Frontal cortex (tissue), 4 donors: ENCODE results near the gene TSSK6. TPM values are rescaled to one million over a fixed set of nuclear protein-coding genes. Genes with fewer than 3 reads are reported as not detected.

Experiments
- DNase-seq, 2 donors: peaks; one replicate each; pipeline ENCODE4 v3.0.0; 2012; ENCODE audit warnings: low spot score in 2 of 2
- FAIRE-seq: peaks from 2 replicates; lab custom pipeline; 2012; peaks lifted over from hg19 to GRCh38; lab: Jason Lieb, UNC
- total RNA-seq: library from RNA; depleted of rRNA; stranded (reverse); fragments of >200 nt; gene quantifications from one replicate; pipeline ENCODE4 v1.2.3, GENCODE V29; 2014
- donor health status: control.
- donor health status: control.
- donor health status: control.

The TSSK6 gene
- total RNA-seq, 1 donor from 2014 or later: 2.4 TPM

DNA sequence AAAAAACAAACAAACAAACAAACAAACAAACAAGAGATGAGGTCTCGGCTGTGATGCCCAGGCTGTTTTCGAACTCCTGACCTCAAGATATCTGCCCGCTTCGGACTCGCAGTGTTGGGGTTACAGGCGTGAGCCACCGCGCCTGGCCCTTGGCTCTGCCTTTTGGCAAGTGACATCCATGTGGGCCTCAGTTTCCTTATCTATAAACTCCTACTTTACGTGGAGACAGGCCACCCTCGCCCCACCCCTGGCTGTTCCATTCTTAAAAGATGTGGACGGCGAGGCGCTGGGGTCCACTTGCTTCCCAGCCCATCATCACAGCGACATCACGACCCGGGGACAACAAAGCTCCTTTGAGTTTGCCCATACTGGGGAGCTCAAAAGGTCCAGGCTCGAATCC lies 1.7 kb downstream of the TSSK6 start:
- FAIRE-seq: no peak

DNA sequence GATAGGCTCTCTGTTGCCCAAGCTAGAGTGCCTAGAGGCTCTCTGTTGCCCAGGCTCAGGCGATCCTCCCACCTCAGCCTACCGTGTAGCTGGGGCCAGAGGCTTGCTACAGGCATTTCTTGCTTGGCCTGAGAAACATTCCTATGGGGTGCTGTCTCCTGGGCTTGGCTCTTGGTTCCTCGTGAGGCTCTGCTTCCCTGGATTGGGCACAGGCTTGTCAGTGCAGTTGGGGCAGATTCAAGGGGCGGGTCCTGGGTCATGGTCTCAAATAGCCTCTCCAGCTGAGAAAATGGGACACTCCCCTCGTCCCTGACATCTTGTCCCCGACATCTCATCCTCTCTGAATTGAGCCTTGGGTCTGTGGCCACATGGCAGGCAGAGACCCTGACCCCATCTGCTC lies 4.9 kb downstream of the TSSK6 start:
- DNase-seq (no peak), FAIRE-seq (no peak)

More for the DNA sequence above, 1.7 kb downstream of the TSSK6 start:
- DNase-seq: no peak

DNA sequence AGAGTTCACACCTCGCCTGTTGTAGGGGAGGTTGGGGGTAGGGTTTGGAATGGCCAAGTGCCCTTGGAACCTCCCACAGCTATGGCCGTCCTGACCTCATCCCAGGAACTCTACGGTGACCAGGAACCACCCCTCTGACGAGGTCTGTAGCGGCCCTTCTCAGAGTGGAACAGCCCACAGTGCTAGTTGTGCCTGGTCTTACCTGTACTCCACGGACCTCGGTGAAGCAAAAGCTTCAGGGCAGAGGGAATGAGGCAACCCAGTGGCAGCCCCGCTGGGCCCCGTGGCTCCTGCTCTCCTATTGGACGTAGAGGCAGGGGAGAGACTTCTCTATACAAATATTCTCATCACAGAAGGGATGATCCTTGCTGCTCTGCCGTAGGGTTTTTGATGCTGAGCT lies 7.1 kb downstream of the TSSK6 start:
- DNase-seq (no peak), FAIRE-seq (no peak)

DNA sequence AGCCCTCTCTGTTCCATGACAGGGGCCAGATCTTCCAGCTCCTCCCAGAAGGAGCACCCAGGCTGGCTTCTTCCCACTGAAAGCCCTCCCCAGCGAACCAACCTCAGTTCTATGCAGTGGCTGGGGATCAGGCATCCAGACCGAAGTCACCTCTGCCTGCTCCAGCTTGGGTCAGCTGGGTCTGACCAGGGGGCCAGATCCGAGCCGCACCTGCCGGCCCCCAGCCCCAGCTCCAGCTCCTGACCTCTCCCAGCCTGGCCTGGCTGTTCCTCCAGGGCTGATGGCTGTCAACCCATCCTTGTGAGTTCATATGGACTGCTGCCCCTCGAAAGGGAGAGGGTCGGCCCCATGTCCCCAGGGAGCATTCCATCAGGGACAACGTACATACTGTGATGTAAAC lies 8.0 kb downstream of the TSSK6 start:
- FAIRE-seq (no peak), DNase-seq (no peak)

DNA sequence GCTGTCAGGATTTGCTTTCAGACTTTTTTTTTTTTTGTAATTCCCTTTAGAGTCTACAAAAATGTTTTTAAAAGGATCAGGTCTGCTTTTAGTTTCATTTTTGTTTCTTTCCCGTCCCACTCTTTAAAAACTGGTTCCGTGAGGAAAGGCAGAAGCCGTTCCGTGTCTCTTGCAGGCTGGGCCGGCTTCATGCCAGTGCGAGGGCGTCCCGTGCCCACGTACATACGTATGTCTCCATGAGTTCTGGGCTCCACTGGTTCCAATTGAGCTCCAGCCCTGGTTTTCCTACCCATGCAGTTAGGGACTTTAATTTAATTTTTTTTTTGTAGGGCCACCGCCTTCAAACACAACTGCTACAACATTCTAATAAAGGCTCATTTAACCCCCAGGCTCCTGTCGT lies 8.8 kb downstream of the TSSK6 start:
- DNase-seq: no peak
- no peak for FAIRE-seq

DNA sequence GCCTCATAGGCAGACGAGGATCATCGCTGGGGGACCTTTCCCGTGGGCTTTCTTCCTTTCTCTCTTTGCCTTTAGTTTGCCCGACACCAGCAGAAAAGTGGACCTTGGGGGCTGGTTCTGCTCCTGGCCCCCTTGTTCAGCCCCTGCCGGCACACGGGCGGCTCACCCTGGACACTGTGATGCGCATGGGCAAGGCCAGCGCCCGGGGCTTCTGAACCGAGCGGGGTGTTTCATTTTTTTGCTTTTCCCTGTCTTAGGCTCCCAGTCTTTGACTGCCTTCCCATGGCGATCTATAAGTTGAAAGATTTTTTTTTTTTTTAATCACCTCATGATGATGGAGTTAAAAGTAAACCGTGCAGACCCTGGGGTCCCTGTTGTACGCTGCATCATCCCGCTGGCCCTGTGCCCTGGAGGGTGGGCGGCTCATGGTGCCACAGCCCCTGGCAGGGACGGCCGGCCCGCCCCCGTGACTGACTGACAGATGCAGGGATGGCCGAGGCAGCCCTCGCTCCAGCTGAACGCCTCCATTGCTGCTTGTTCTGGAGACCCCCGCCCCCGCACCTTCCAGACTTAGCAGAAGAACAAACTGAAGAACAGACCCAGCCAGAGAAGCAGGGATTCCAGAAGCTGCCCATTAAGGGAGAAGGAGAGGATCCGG lies 9.6 kb downstream of the TSSK6 start:
- no peak for FAIRE-seq
- no peak for DNase-seq

DNA sequence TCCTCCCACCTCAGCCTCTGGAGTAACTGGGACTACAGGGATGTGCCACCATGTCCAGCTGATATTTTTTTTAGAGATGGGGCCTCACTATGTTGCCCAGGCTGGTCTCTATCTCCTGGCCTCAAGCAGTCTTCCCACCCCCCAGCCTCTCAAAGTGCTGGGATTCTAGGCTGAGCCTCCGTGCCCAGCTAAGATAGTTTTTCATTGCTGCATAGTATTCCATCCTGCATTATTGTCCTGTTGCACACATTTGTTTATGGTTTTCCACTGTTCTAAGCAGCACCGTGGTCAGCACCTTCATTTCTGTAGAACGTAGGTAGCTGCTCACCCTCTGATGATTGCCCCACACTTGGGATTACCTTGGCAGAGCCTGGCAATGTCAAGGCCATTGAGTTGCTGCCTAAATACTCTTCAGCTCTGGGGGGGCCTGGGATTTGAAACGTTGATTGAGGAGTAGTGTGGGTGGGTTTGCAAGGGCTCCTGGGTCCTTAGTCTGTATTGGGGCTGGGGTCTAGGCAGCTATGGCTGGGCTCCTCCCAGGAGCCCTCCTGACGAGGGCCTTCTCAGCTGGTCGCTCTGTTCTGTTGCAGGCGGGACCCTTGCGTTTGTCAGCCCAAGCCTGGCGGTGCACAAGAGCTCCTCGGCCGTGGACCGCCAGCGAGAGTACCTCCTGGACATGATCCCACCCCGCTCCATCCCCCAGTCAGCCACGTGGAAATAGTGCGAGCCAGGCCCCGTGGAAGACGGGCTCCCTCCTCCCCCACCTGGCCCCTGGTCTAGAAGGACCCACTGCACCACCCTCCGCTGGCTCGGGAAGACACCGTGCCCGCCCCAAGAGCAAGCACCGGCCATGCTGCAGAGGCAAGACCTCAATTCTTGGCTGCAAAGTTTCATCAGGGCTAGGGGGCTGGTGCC lies 10.3 kb downstream of the TSSK6 start:
- FAIRE-seq (no peak), DNase-seq (no peak)

DNA sequence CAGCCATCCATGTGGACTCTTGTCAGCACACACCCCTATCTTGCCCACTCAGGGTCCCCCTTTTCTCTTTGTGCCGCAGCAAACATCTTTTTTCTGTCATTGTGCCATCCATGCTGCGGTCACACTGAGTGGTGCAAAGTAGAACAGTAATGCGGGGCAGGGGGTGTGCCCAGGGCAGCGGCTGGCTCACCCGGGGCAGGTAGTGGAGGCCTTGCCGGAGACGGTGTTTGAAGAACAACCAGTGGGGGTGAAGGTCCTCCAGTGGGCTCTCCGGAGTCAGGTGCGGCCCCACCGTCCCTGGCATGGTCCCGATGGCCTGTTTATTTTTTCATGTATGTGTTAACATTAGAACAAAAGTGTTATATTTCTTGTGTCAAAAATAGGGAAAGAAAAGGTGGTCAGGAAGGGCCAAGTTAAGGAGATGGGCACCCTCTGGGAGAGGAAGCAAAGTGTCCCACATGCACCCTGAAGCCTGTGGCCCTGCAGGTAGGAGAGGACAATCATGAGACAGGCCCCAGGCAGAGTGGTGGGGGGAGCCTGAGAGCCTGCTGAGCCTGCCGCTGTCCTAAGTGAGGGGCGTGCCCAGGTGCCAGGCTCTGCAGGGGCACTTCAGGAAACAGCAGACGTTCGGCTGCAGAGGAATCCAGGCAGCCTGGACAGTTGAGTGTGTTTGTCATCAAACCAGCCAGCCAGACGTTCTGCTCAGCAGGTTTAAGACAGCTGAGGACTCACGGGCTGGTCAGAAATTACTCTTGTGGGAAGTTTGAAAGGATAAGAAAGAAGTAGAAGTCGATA lies 12.3 kb downstream of the TSSK6 start:
- no peak for DNase-seq
- no peak for FAIRE-seq

DNA sequence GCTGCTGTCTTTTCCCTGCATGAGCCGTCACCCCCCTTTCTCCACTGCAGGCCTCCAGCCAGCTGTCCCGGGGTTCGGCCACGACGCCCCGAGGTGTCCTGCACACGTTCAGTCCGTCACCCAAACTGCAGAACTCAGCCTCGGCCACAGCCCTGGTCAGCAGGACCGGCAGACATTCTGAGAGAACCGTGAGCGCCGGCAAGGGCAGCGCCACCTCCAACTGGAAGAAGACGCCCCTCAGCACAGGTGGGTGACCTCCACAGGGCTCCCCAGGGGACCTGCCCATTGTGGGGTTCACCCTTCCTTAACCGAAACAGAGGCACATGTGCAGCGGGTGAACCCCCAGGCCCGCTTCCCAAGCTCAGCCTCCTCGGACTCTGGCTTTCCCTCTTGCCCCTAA lies 13.1 kb downstream of the TSSK6 start:
- no peak for DNase-seq
- no peak for FAIRE-seq

DNA sequence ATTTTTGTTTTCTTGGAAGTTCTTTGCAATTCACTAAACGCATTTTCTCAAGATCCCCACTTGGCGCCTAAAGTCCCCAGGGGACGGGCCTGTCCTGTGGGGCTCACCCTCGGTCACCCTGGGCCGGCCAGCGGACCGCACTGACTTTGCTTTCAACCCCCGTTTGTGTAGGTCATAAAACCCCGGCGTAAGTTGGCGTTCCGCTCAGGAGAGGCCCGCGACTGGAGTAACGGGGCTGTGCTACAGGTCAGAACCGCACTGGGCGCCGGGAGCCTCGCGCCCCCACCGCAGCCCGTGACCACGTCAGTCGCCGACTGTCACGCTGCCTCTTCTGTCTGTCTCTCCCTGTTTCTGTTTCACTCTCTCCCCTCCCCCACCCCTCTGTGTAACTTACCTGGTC lies 13.6 kb downstream of the TSSK6 start:
- FAIRE-seq: no peak
- DNase-seq: no peak

DNA sequence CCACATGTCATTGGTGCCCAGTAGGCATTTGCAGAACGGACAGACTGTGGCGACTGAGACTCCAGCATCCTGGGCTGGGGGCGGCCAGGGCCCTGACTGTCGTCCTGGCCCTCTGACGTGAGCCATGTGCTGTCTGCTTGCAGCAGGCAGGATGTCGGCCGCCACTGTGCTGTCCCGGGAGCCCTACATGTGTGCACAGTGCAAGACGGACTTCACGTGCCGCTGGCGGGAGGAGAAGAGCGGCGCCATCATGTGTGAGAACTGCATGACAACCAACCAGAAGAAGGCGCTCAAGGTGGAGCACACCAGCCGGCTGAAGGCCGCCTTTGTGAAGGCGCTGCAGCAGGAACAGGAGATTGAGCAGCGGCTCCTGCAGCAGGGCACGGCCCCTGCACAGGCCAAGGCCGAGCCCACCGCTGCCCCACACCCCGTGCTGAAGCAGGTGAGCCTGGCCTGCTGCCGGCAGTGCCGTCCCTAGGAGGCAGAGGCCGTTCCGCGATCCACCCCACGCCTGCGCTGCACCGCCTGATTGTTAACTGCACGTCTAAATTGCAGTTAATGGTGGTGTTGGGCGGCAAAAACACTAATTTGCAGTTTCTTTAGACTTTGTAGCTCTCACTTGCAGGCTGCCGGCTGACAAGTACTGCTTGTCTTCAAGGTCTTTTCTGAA lies 14.2 kb downstream of the TSSK6 start:
- no peak for FAIRE-seq
- DNase-seq: no peak

DNA sequence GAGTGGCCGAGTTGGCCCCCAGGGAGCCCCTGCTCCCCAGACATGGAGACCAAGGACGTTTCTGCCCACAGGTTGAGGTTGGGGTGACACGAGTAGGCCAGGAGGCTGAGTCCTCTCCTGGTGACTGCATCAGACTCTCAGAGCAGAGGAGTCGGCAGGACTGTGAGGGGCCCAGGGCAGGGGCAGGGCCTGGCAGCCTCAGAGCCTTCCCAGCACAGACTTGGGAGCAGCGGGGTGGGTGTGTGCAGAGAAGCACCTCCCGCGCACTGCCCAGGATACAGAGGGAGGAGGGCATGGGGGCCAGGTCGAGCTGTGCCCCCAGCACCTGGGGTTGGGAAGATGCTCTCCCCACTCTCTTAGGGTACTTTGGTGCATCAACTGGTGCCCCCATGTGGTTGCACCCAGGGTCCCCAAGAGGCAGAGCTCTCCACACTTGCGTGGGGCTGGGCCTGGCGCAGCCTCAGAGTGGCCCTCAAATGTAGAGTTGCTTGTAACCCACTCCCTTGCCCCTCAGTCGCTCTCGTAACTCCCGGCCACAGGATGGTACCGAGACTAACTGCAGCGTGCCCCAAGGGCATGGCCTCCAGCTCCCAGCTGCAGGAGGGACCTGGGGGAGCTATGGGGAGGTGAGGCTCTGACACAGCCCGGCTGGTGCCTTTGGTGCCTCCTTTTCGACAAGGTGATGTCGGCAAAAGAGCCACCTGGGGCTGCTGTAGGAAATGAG lies 15.9 kb downstream of the TSSK6 start:
- DNase-seq (no peak), FAIRE-seq (no peak)

DNA sequence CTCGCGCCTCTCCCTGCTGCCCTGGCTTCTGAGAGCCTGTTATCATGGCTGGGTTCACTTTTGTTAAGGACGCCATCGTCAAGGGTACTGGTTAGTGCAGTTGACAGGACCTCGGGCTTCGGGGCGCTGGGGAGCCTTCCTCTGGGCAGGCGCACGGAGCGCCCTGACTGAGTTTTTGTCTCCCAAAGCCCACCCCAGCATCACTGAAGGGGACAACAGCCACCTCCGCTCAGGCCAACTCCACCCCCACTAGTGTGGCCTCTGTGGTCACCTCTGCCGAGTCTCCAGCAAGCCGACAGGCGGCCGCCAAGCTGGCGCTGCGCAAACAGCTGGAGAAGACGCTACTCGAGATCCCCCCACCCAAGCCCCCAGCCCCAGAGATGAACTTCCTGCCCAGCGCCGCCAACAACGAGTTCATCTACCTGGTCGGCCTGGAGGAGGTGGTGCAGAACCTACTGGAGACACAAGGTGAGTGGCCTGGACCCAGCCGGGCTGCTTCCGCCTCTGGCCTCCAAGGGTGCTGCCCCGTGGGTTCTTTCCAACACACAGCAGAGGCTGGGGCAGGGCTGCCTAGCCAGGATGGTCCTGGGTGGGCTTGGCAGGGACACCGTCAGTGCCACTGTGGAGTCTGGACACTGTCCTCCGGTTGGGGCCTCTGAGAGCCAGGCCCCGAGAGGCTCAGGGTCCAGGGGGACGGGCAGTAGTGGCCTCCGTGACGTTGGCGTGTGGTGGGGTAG lies 16.9 kb downstream of the TSSK6 start:
- FAIRE-seq: no peak
- DNase-seq: no peak

DNA sequence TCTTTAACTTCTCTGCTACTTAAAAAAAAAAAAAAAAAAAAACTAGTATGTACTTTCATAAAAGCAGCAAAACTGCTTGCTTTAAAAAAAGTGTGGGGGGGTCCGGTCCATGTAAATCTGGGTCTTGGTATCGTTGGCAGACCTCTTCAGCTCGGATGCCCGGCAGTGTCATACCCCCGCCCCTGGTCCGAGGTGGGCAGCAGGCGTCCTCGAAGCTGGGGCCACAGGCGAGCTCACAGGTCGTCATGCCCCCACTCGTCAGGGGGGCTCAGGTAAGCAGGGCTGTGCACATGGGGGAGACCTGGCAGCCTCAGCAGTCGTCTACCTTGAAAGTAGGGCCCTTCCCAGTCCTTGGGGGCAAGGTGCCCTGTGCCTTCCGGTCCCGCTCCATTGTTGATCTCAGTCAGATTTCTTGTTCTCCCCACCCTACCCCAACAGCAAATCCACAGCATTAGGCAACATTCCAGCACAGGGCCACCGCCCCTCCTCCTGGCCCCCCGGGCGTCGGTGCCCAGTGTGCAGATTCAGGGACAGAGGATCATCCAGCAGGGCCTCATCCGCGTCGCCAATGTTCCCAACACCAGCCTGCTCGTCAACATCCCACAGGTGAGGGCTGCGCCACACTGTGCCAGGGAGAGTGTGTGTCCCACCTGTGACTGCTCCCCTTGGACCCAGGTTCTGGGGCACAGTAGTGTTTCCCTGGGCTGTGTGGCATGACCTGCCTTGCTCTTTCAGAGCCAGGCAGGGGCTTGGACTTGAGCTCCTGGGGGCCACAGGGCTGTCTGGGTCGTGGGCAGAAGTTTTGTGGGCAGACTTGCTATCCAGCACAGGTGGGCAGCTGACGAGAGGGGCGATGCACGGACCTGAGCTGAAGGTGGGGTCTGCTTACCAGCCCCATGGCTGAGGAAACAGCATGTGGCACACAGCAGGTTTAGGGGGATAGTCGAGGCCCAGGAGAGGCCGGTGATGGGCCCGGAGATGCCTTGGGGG lies 19.4 kb downstream of the TSSK6 start:
- DNase-seq: no peak
- FAIRE-seq: no peak

DNA sequence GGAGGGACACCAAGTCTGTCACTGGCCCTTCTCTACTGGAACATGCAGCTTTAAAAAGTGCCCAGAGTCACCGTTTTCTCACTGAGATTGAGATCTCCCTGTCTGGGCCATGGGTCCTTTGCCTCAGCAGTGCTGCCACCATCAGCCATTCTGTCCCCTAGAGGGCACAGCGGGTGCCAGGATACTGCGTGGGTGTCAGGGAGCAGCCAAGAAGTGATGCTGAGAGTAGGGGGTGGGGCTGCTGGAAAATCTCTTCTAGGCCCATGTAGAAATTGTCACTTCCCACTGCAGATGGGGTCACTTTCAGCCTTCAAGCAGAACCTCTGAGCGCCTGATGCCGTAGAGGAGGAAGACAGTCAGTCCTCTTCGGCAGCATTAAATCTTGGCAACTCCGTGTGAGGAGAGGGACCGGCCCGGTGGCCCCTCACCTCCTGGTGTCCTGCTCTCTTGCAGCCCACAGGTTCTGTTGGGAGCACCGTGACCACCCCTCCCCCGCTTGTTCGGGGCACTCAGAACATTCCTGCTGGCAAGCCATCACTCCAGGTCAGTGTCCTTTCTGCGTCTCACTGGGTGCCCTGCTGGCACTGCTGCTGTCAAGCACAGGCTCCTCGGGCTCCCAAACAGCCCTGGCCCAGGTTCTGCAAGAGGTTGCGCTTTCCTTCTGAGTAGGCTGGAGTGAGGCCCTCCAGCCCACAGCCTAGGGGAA lies 21.4 kb downstream of the TSSK6 start:
- FAIRE-seq (no peak), DNase-seq (no peak)

DNA sequence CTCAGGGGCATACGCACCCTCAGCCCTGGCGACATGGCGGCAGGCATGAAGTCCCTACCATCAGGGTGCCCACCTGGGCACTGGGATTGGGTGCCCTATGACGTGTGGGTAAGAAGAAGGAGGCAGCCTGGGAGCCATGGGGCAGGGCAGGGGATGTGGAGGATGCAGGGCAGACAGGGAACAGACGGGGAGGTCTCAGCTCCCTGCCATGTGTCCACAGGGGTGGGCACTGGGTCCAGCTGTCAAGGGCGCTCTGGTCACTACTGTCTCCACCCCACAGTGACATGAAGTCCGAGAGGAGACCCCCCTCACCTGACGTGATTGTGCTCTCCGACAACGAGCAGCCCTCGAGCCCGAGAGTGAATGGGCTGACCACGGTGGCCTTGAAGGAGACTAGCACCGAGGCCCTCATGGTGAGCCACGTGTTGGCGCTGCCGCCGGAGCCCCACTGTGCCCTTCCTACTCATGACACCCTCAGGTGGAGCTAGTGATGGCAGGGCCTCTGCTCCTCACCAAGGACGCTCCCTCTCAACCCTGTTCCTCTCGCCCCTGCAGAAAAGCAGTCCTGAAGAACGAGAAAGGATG lies 23.2 kb downstream of the TSSK6 start:
- DNase-seq (no peak), FAIRE-seq (no peak)
